Testis (tissue), 2 donors: ENCODE results near the gene EMX2.

ENCODE experiments used
- CTCF ChIP-seq, 3 experiments: fragments of 450-650 bp in 2 of 3; fragments of 200-600 bp in 1 of 3; sonication (generic) in 1 of 3; IDR thresholded peaks; one replicate each; pipeline ENCODE4 v1.5.1; 2016 to 2019; ENCODE audit warnings: antibody characterized with exemption in 3 of 3, mild to moderate bottlenecking in 2 of 3, moderate library complexity in 1 of 3
- POLR2A ChIP-seq: fragments of 450-650 bp; IDR thresholded peaks from one replicate; pipeline ENCODE4 v1.6.1; 2017; ENCODE audit warnings: antibody characterized with exemption, mild to moderate bottlenecking, moderate library complexity

GRCh38 chr10:117536072-117536865, 6.3 kb upstream of the EMX2 start:
- TF ChIP-seq CTCF (IDR thresholded peaks at IDR 0.05): no peak
- TF ChIP-seq POLR2A: no peak
